ENCODE data around the gene WDR33. TPM values are rescaled to one million over a fixed set of nuclear protein-coding genes. Genes with fewer than 3 reads are reported as not detected.

WDR33 gene
- total and polyA plus RNA-seq, 2 donors (not counting 3 experiments of a cell fraction or from before 2014, with no cell fraction given): 16.4 to 52.5 TPM

- Histone ChIP-seq H3K4me3 (replicated peaks in 1 of 3; ENCODE audit: insufficient read depth in 1 of 3, low read depth in 1 of 3, low read length in 3 of 3) (no peak overlapping the region), H3K9me3 (replicated peaks; ENCODE audit: control insufficient read depth, insufficient read depth, low read length) (no peaks in the 10 kb centered on the region), H3K9me1 (replicated peaks; ENCODE audit: control insufficient read depth, extremely low read depth, insufficient read depth, low read length) (no peaks in the 10 kb centered on the region), H3K27ac (ENCODE audit: insufficient read depth, low read depth, low read length) (peak overlapping the region; percentile 35), H3K79me2 (ENCODE audit: control insufficient read depth, insufficient read depth, low read length) (no peaks in the 10 kb centered on the region), H4K20me1 (replicated peaks; ENCODE audit: control insufficient read depth, extremely low read depth, insufficient read depth, low read length) (no peaks in the 10 kb centered on the region), H2AFZ (ENCODE audit: low read depth, low read length) (peak overlapping the region; percentile 20), H3K4me2 (ENCODE audit: insufficient read depth, low read length) (peak overlapping the region; percentile 21), H3K27me3 (ENCODE audit: control insufficient read depth in 2 of 2, insufficient read depth in 2 of 2, low read length in 2 of 2) (no peaks in the 10 kb centered on the region), H3K9ac (replicated peaks; ENCODE audit: extremely low read depth, insufficient read depth, low read length) (no peak overlapping the region), H3K4me1 (ENCODE audit: control insufficient read depth, extremely low read depth, insufficient read depth, low read length) (peaks cover 55% of the 10 kb centered on the region), H3K36me3 (ENCODE audit: control insufficient read depth in 2 of 2, extremely low read depth in 1 of 2, insufficient read depth in 2 of 2, low read length in 2 of 2) (peaks cover 0 to under 1% of the 10 kb centered on the region in 2 experiments)
- ChIA-PET POLR2A (no interaction called here), CTCF (interaction anchor here (1.3 to 6.9 kb wide), 4 partner anchors 10 to 71 kb away, joined by 3 to 37 read pairs (median 11); no protein-coding TSS in a partner anchor)
- BruUV-seq (replicated peaks): no TSS peak
- FAIRE-seq (peak; percentile 71), DNase-seq (ENCODE audit: low read depth, low spot score) (no peak)
- no peak for TF ChIP-seq MYC (IDR thresholded peaks at IDR 0.05; ENCODE audit: low read depth, low read length)
- TF ChIP-seq GATA2 (IDR thresholded peaks at IDR 0.05; ENCODE audit: insufficient read depth, insufficient read length, low read depth, low read length): no peak
- no peak for TF ChIP-seq POLR2AphosphoS5 (IDR thresholded peaks at IDR 0.05; ENCODE audit: insufficient read depth, low read depth, low read length)
- TF ChIP-seq EZH2 (IDR thresholded peaks at IDR 0.05; ENCODE audit: borderline replicate concordance, low read depth, low read length, severe bottlenecking): no peak
- no peak for TF ChIP-seq POLR2A (IDR thresholded peaks at IDR 0.05; ENCODE audit: low read depth, low read length)
- TF ChIP-seq CTCF (IDR thresholded peaks at IDR 0.05; ENCODE audit: extremely low read depth in 1 of 2, insufficient read depth in 1 of 2, low read depth in 1 of 2, low read length in 2 of 2): no peak
- no peak for TF ChIP-seq JUN (IDR thresholded peaks at IDR 0.05; ENCODE audit: borderline replicate concordance, insufficient read depth, insufficient read length, low read depth)
- no peak for TF ChIP-seq FOS (IDR thresholded peaks at IDR 0.05; ENCODE audit: borderline replicate concordance, insufficient read depth, low read length)
- TF ChIP-seq, protein P1, sequence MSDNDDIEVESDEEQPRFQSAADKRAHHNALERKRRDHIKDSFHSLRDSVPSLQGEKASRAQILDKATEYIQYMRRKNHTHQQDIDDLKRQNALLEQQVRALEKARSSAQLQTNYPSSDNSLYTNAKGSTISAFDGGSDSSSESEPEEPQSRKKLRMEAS (IDR thresholded peaks at IDR 0.05; ENCODE audit: insufficient read depth, insufficient read length): no peak
- dilution Hi-C loops (cut with MboI; ENCODE audit: extremely low pct_ligation_motif_present, low sequenced_read_pairs): no loop called here
- intact Hi-C loops (cut with micrococcal nuclease): no loop called here
Measured at GRCh38 chr2:127661949-127662510, 148.9 kb downstream of the WDR33 start.

All from endothelial cell of umbilical vein (primary cell).